ENCODE measurements around the gene ARHGAP26.

Gene ARHGAP26

DNA sequence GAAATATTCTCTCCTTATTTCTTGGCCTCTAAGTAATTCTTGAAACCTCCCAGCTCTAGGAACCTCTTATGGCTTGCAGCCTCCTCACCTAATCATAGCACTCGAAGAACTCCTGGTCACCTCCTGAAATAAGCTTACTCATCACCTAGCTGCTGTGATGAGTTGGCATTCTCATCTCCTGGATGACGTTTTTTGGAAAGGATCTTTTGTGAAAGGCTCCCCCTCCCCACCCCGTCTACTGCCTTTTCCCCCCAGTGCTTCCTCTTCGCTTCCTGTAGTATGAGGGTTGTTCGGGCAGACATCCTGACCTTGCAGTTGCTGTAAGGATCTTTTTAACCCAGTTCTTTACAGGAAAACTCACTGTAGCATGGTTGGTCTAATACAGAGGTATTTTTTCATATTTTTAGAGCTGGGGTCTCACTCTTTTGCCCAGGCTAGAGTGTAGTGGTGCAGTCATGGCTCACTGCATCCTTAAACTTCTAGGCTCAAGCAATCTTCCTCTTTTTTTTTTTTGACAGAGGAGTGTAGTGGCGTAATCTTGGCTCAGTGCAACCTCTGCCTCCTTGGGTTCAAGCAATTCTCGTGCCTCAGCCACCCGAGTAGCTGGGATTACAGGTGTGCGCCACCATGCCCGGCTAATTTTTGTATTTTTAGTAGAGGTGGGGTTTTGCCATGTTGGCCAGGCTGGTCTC lies 41.8 kb downstream of the ARHGAP26 start:
- TF ChIP-seq, protein P1, sequence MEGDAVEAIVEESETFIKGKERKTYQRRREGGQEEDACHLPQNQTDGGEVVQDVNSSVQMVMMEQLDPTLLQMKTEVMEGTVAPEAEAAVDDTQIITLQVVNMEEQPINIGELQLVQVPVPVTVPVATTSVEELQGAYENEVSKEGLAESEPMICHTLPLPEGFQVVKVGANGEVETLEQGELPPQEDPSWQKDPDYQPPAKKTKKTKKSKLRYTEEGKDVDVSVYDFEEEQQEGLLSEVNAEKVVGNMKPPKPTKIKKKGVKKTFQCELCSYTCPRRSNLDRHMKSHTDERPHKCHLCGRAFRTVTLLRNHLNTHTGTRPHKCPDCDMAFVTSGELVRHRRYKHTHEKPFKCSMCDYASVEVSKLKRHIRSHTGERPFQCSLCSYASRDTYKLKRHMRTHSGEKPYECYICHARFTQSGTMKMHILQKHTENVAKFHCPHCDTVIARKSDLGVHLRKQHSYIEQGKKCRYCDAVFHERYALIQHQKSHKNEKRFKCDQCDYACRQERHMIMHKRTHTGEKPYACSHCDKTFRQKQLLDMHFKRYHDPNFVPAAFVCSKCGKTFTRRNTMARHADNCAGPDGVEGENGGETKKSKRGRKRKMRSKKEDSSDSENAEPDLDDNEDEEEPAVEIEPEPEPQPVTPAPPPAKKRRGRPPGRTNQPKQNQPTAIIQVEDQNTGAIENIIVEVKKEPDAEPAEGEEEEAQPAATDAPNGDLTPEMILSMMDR (IDR thresholded peaks at IDR 0.05; ENCODE audit: borderline replicate concordance, insufficient read depth, low read depth, low read length) = no peak
- H3K4me3 ChIP-seq (ENCODE audit: low read depth, low read length) = no peak overlapping the region

DNA sequence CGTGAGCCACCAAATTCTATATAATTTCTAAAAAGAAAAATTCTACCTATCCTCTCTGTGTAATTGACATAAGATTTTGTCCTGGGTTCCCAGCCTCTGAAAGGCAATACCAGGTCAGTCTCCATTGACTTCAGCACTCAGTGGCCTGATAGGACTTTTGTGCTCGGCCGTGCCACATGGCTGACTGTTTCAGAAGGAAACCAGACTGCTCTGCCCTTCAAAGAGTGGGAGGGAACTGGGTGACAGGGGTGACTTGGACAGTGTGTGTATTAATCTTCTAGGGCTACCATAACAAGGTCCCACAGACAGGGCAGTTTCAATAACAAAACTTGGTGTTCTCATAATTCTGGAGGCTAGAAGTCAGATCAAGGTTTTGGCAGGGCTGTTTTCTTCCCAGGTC lies 43.0 kb downstream of the ARHGAP26 start:
- TF ChIP-seq, protein P1 (IDR thresholded peaks at IDR 0.05; ENCODE audit: borderline replicate concordance, insufficient read depth, low read depth, low read length) = no peak
- H3K4me3 ChIP-seq (ENCODE audit: low read depth, low read length) = no peak overlapping the region

DNA sequence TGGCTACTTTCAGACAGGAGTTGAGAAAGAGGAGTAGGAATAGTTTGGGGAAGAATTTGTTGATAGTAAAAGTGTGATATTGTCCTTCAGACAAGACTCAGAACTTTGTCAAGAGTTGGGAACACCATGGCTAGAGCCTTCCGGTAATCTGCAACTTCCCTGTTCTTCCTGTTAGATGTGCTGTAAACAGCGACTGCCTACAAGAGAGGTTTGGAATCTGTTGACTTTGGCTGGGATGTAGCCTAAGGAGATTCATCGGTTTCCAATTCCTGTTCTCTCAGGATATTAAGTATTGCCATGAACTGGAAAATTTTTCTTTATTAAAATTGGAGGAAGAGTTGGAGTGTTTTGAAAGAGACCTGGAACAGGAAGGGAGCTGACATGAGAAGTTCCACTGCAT lies 43.9 kb downstream of the ARHGAP26 start:
- H3K4me3 ChIP-seq (ENCODE audit: low read depth, low read length) = no peak overlapping the region
- TF ChIP-seq, protein P1 (IDR thresholded peaks at IDR 0.05; ENCODE audit: borderline replicate concordance, insufficient read depth, low read depth, low read length) = no peak

DNA sequence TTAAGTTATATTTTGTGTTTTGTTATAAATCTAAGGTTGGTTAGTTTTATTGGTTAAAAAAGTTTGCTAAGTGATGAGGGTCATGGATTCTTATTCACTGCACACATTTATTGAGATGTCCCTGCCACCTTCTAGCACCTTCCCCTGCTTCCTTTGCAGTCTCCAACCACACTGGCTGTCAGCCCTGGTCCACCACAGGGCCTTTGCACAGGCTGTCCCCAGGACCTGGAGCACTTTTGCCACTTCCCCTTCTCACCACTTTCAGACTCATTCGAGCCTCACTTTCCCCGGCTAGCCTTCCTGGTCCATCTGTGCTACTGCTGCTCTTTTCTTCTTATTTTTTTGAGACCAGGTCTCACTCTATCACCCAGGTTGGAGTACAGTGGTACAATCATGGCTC lies 45.3 kb downstream of the ARHGAP26 start:
- no peak overlapping the region for H3K4me3 ChIP-seq (ENCODE audit: low read depth, low read length)
- TF ChIP-seq, protein P1 (IDR thresholded peaks at IDR 0.05; ENCODE audit: borderline replicate concordance, insufficient read depth, low read depth, low read length) = no peak

DNA sequence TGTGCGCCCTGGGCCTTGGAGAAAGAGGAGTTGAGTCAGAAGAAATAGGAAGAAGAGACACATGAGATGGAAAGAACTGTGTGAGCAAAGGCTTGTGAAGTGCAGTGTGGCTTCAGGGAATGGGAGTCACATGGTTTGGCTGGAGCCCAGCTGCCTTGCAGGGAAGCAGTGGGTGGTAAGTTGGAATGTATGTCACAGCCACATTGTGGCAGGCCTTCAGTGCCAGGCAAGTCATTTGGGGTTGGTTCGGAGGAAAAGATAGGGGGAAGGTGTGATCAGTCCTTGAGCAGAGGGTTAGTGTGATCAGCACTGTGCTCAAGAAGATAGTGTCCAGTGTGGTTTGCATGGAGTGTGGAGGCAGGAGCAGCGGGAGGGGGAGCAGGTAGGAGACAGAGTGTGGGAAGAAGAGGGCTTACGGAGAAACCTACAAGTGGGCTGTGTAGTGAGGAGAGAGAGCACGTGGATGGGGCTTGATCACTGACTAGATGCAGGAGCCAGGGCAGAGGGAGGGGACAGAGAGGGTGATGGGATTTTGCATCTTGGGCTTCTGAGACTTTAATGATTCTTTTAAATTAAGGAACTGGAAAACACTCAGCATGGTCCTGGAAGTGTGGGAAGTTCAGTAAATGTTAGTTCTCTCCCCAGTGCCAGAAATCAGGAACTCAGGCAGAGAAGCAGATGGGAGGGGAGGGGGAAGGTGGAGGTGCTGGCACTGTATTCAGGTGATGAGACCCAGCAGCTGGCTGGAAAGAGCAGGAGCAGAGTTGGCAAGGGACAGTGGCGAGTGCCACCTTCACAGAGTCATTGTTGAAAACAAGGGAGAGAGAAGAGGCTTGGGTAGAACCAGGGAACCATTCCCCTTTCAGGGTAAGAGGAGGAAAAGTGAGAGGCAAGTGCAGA lies 46.6 kb downstream of the ARHGAP26 start:
- no peak overlapping the region for H3K4me3 ChIP-seq (ENCODE audit: low read depth, low read length)
- TF ChIP-seq, protein P1 (IDR thresholded peaks at IDR 0.05; ENCODE audit: borderline replicate concordance, insufficient read depth, low read depth, low read length) = no peak

DNA sequence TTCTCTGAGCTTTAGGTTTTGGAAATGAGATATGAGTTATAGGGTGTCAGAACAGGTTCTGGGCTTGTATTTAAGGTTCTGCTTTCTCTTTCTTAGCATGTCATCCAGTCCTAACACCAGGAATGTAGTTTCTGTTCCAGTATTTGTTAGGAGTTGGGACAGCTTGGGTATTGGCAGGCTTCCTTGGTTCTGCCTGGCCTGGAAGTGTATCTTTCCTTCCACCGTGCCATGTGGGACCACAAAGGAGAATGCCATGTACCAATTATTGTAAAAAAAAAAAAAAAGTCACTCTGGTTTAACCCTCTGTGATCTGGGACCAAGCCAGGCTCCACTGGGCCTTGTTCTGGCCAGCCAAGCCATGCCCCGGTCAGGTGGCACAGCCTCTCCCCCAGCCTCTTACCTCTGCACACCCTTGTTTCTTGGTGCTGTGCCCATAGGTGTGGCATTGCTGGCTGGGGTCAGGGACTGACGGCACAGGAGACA lies 47.8 kb downstream of the ARHGAP26 start:
- TF ChIP-seq, protein P1 (IDR thresholded peaks at IDR 0.05; ENCODE audit: borderline replicate concordance, insufficient read depth, low read depth, low read length) = no peak
- H3K4me3 ChIP-seq (ENCODE audit: low read depth, low read length) = no peak overlapping the region
